Gastroesophageal sphincter (tissue), 4 donors: Measurements from ENCODE around the gene NEK11. TPM values are rescaled to one million over a fixed set of nuclear protein-coding genes. Genes with fewer than 3 reads are reported as not detected.

Experiments used
- ATAC-seq: fragments of 150-250 bp; one replicate; pipeline ENCODE4 v1.9.1; 2016; ENCODE audit warnings: mild to moderate bottlenecking, moderate library complexity
- H3K27ac ChIP-seq, 4 donors: fragments of 200-600 bp; sonication (generic) in 3 of 4; 1 replicate in 3 of 4; 2 replicates in 1 of 4; pipeline ENCODE4 v1.5.1; 2016 to 2019
- H3K27me3 ChIP-seq: fragments of 200-600 bp; sonication (generic); one replicate; pipeline ENCODE4 v1.5.1; 2019
- H3K36me3 ChIP-seq, 2 donors: fragments of 200-600 bp; sonication (generic); one replicate each; pipeline ENCODE4 v1.5.1; 2019; ENCODE audit warnings: control low read depth in 1 of 2
- H3K4me1 ChIP-seq, 3 donors: fragments of 200-600 bp; sonication (generic); 1 replicate in 2 of 3; 2 replicates in 1 of 3; pipeline ENCODE4 v1.5.1; 2016 to 2019; ENCODE audit warnings: control low read depth in 2 of 3
- H3K4me3 ChIP-seq, 2 donors: fragments of 200-600 bp; sonication (generic); one replicate each; pipeline ENCODE4 v1.5.1; 2019; ENCODE audit warnings: mild to moderate bottlenecking in 1 of 2, moderate library complexity in 1 of 2
- H3K9me3 ChIP-seq, 3 donors: fragments of 200-600 bp; sonication (generic); one replicate each; pipeline ENCODE4 v1.5.1; 2017 to 2019; ENCODE audit warnings: control low read depth in 2 of 3
- EP300 ChIP-seq: sonication (generic); formaldehyde crosslinking; IDR thresholded peaks from one replicate; pipeline ENCODE4 v1.6.1; 2017; ENCODE audit warnings: antibody characterized with exemption, mild to moderate bottlenecking
- POLR2A ChIP-seq, 2 donors: fragments of 450-650 bp; IDR thresholded peaks; one replicate each; pipeline ENCODE4 v1.6.1; 2017; ENCODE audit warnings: antibody characterized with exemption in 2 of 2, mild to moderate bottlenecking in 2 of 2, moderate library complexity in 1 of 2
- POLR2AphosphoS5 ChIP-seq: sonication (generic); formaldehyde crosslinking; IDR thresholded peaks from one replicate; pipeline ENCODE4 v1.6.1; 2017; ENCODE audit warnings: antibody characterized with exemption
- WGBS, 2 donors: methylation state at CpG; one replicate each; pipeline ENCODE4 v1.1.5; 2018; ENCODE audit warnings: low coverage in 1 of 2; 5-methylcytosine and 5-hydroxymethylcytosine counted together
- total RNA-seq, 4 donors: library from RNA; depleted of rRNA; stranded (reverse); fragments of >200 nt; gene quantifications; one replicate each; pipeline ENCODE4 v1.1.0, GENCODE V29; 2016
- TF ChIP-seq, protein P1 (sequence below), 4 experiments: fragments of 200-600 bp in 2 of 4; fragments of 450-650 bp in 2 of 4; sonication (generic) in 1 of 4; IDR thresholded peaks; one replicate each; pipeline ENCODE4 v1.5.1; 2017 to 2019; ENCODE audit warnings: antibody characterized with exemption in 4 of 4, mild to moderate bottlenecking in 2 of 4, moderate library complexity in 2 of 4

The NEK11 gene
- total RNA-seq, 4 donors from 2014 or later = 4.4 to 19.1 (median 6.0) TPM

- no peak for ATAC-seq
- 94 to 100% methylated on average over 2 of the region's 2 CpGs for WGBS, 2 donors
- TF ChIP-seq, protein P1, sequence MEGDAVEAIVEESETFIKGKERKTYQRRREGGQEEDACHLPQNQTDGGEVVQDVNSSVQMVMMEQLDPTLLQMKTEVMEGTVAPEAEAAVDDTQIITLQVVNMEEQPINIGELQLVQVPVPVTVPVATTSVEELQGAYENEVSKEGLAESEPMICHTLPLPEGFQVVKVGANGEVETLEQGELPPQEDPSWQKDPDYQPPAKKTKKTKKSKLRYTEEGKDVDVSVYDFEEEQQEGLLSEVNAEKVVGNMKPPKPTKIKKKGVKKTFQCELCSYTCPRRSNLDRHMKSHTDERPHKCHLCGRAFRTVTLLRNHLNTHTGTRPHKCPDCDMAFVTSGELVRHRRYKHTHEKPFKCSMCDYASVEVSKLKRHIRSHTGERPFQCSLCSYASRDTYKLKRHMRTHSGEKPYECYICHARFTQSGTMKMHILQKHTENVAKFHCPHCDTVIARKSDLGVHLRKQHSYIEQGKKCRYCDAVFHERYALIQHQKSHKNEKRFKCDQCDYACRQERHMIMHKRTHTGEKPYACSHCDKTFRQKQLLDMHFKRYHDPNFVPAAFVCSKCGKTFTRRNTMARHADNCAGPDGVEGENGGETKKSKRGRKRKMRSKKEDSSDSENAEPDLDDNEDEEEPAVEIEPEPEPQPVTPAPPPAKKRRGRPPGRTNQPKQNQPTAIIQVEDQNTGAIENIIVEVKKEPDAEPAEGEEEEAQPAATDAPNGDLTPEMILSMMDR (IDR thresholded peaks at IDR 0.05) = no peak
- TF ChIP-seq POLR2A (IDR thresholded peaks at IDR 0.05) (no peak), POLR2AphosphoS5 (no peak), EP300 (no peak)
- no peaks in the 10 kb centered on the region for H3K4me1 ChIP-seq
- H3K27ac ChIP-seq = no peak overlapping the region
- H3K36me3 ChIP-seq = peaks cover 0 to 81% of the 10 kb centered on the region in 2 donors
- H3K9me3 ChIP-seq = no peaks in the 10 kb centered on the region
- no peaks in the 10 kb centered on the region for H3K27me3 ChIP-seq
- no peak overlapping the region for H3K4me3 ChIP-seq
Observed at GRCh38 chr3:131007782-131008181, 18.9 kb upstream of the NEK11 start.

DNA sequence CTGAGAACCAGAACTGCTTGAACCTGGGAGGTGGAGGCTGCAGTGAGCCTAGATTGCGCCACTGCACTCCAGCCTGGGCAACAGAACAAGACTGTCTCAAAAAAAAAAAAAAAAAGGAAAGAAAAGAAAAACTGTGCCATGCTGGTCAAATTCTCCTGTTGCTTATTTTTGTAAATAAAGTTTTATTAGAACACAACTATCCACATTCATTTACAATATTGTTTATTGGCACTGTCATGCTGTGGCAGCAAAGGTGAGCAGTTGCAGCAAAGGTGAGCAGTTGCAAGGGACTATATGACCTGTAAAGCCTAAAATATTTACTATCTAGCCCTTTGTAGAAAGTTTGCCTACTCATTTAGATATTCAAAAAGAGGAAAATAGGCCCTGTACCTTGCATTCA, 18.4 kb upstream of the NEK11 start:
- no peak overlapping the region for H3K4me3 ChIP-seq
- WGBS, 2 donors = 75 to 100% methylated on average over 1 of the region's 1 CpG
- no peak for ATAC-seq
- no peaks in the 10 kb centered on the region for H3K4me1 ChIP-seq
- H3K9me3 ChIP-seq = no peaks in the 10 kb centered on the region
- H3K27ac ChIP-seq = no peak overlapping the region
- H3K36me3 ChIP-seq = peaks cover 0 to 77% of the 10 kb centered on the region in 2 donors
- no peaks in the 10 kb centered on the region for H3K27me3 ChIP-seq
- TF ChIP-seq POLR2A (IDR thresholded peaks at IDR 0.05) (no peak), POLR2AphosphoS5 (no peak), EP300 (no peak)
- TF ChIP-seq, protein P1 (IDR thresholded peaks at IDR 0.05) = no peak

DNA sequence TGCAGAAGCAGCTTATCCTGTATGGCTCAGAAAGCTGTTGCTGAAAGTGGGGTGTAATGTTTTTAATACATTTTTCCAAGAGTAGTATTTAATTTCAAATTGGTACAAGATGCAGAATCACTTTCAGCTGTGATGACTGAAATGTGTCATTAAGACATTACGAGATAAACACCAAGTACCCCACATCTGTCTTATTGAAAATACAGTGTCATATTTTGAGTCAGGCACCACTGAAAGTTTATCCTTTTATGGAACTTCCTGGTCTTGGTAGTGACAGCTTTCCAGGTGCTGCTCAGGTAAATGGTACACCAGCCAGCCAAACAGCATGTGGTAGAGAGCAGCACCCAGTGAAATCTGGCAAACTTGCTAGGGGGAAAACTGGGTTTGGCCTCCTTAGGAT, 17.0 kb upstream of the NEK11 start:
- no peak for TF ChIP-seq POLR2A (IDR thresholded peaks at IDR 0.05)
- no peak for TF ChIP-seq EP300
- no peak for TF ChIP-seq POLR2AphosphoS5
- TF ChIP-seq, protein P1 (IDR thresholded peaks at IDR 0.05) = no peak
- Histone ChIP-seq H3K4me3 (no peak overlapping the region), H3K9me3 (no peaks in the 10 kb centered on the region), H3K4me1 (no peaks in the 10 kb centered on the region), H3K36me3 (peaks cover 0 to 80% of the 10 kb centered on the region in 2 donors), H3K27ac (no peak overlapping the region), H3K27me3 (no peaks in the 10 kb centered on the region)
- ATAC-seq = no peak
- WGBS, 2 donors = 100% methylated on average over 1 of the region's 1 CpG; no CpG with 5 or more reads in 1 of the 2 donors

DNA sequence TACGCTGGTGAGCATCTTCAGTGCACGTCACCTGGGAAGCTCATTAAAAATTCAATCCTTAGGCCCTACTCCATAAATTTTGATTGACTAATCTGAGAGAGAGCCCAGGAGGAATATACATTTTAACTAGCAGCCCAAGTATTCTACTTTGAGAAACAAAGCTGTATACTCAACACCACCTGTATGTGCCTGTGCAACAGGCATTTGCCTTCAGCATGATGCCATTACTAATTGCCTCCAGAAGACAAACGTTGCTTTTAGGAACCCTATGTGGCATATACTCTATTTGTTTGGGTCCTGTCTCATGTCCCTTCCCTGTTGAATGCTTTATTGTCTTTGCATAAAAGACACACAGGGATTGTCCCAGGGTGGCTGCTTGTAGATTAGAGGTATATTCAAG, 7.7 kb upstream of the NEK11 start:
- TF ChIP-seq EP300 (no peak), POLR2A (IDR thresholded peaks at IDR 0.05) (no peak), POLR2AphosphoS5 (no peak)
- TF ChIP-seq, protein P1 (IDR thresholded peaks at IDR 0.05) = no peak
- WGBS, 2 donors = 81 to 84% methylated on average over 3 of the region's 3 CpGs
- Histone ChIP-seq H3K4me3 (no peak overlapping the region), H3K9me3 (no peaks in the 10 kb centered on the region), H3K27ac (no peak overlapping the region), H3K27me3 (no peaks in the 10 kb centered on the region), H3K4me1 (peaks cover 0 to 34% (median 0%) of the 10 kb centered on the region in 3 donors), H3K36me3 (peaks cover 0 to 49% of the 10 kb centered on the region in 2 donors)
- ATAC-seq = no peak

GRCh38 chr3:131020122-131020693, 6.5 kb upstream of the NEK11 start:
- TF ChIP-seq, protein P1 (IDR thresholded peaks at IDR 0.05) = no peak
- TF ChIP-seq EP300 (no peak), POLR2AphosphoS5 (no peak), POLR2A (IDR thresholded peaks at IDR 0.05) (no peak)
- no peak for ATAC-seq
- WGBS, 2 donors = 63 to 82% methylated on average over 2 to 5 of the region's 5 CpGs
- no peaks in the 10 kb centered on the region for H3K27me3 ChIP-seq
- peaks cover 0 to 40% of the 10 kb centered on the region in 2 donors for H3K36me3 ChIP-seq
- H3K4me3 ChIP-seq = no peak overlapping the region
- H3K4me1 ChIP-seq = peaks cover 0 to 47% (median 2%) of the 10 kb centered on the region in 3 donors
- H3K9me3 ChIP-seq = no peaks in the 10 kb centered on the region
- H3K27ac ChIP-seq = no peak overlapping the region
